ENCODE data around the gene TTC28.
"Not testable (repeated sequence)": the region's sequence is repeated elsewhere in the genome, so short reads cannot be mapped to it uniquely, and the experiment has no call there.

TTC28 gene

DNA sequence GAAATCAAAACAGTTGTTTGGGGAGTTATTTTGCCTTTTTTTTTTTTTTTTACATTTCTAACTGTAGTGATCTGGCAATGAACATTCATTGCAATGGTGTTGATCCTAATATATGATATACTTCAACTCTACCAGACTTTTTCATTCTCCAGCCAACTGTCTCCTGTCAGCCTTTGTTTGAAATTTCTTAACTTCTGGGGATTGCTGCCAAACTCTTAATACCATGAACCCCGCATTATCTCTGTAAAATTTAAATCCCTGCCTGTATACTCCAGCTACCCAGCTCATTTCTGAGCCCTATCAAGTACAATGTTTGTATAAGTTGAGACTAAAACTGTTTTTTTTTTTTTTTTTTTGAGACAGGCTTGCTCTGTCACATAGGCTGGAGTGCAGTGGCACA is 280.7 kb downstream of the TTC28 start:
- no peak for DNase-seq

DNA sequence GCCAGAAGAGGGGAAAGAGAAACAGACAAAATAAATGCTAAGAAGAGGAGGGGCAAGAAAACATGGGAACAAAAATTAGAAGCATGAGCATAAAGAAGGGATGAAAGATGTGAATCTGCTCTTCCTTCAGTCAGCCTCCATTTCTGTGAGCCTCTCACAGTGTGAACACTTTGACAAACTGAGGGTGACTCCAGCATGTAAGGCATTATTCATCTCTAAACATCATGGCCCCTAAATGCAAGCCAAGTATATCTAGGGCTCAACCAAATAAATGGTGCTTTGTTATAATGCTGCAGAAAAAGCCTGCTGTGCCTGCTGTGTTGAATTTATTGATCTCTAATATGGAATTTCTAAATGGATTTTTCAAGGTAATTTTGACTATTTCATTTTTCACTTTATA is 281.3 kb downstream of the TTC28 start:
- no peak for DNase-seq

DNA sequence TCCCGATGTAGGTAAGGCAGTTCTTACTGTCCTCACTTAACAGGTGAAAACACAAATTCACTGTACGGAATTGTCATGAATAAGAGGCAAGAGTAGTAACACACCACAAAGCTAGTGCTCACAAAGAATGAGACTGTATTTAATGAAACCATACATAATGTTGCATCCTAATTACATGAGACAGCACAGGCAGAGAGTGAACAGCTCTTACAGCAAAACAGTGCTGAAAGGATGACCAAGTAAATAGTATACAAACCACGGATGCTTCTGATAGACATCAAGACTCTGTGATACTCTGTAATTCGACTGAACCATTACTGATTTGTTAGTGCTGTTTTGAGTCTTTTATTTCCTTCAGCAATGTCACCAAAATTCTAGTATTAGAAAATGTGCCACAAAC is 282.3 kb downstream of the TTC28 start:
- DNase-seq, result no peak

DNA sequence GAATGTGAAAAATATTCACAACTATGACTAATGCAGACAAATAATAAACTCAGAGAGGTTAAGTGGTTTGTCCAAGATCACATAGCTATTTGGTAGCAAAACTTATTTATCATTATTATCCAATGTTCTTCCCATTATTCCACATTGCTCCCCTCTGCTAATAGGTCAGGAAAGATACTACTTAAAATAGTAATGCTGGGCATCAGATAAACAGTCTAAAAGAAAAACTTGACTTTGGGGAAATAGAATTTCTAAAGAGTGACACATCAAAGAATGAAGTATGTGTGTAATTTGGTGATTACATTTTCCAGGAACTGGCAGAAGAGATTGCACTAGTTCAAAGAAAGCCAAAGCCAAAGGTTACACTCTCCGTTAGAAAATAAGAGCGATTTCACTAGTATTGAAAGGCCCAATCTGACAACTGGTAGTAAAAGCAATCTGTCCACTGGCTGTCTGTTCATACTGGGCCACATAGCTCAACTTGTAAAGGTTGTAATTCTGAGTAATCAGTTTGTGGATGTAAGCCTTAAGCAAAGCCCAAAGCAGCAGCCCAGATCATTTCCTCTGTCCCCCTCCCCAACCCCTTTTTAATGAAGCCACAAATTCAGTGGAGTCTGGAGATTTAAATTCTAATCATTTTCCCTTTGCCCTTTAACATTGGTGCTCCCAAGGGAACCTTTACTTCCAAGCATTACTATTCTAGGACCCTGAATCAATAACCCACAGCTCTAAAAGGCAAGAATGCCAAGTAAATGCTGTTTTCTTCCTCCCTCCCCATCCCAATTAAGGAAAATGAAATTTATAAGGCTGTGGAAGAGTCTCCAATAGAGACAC is 283.5 kb downstream of the TTC28 start:
- no peak for DNase-seq

DNA sequence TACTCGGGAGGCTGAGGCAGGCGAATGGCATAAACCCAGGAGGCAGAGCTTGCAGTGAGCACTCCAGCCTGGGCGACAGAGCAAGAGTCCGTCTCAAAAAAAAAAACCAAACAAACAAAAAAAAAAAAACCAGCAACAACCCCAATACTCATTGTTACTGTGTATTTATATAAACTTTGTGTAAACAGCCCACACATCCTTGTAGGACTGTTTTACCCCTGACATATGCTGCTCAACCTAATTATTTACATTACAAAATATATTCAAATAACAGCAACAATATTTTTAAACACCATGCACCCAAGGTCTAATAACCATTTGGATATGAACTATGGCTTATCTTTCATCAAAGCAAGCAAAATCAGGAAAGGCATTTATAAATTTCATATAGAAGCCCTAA is 284.1 kb downstream of the TTC28 start:
- no peak for DNase-seq

DNA sequence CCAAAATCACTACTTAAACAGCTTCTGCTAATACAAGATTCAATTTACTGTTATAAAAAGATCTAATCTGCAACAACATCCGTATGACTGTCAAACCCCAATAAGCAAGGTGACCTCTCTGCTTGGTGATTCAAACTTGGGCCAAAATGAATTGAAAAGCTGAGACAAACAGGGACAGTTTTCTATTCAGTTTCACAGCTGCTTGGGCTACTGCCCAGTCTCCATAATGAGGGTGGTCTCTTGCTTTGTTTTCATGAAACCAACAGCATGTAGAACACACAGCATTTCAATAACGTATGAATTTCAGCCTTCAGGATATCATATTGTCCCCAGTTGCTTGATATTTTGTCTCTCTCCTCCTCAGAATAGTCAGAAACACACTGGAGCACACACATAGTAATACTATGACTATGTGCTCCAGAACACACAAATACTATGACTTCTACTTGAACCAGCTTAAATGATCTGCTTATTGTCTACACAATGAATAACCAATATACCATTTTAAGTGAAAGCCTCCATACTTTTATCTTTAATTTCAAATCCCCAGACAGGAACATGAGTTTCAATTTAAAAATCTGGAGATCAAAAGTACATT is 285.0 kb downstream of the TTC28 start:
- no peak for DNase-seq

DNA sequence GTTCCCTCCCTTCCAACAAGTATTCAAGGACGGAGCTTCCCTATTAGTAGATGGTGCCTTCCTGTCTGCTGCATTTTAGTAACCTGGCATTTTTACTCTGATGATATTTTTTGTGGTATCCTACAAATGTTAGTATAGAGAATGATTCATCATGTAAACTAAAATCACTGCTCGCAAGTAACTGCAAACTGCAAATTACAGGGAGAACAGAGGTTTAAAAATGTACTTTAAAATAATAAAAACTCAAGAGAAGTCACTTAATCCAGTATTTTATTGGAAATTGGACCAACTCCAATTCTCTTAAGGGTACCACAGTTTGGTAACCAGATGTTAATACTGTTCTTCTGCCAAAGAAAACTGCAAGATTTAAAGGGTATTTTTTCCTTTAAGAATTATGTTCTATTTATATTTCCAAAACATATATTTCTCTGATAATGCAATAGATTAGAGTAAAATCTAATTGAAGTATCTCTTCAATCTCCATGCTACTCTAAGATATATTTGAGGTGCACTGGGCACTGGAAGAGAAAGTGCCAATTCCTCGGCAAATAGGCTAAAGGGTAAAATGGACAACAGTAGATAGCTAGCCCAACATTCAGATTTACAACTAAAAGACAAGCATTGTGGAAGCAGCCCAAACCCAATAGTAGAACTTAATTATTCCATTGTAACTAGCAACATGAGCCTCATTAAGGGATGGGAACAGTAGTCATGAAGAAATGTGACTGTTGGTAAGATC is 298.0 kb downstream of the TTC28 start:
- no peak for DNase-seq

DNA sequence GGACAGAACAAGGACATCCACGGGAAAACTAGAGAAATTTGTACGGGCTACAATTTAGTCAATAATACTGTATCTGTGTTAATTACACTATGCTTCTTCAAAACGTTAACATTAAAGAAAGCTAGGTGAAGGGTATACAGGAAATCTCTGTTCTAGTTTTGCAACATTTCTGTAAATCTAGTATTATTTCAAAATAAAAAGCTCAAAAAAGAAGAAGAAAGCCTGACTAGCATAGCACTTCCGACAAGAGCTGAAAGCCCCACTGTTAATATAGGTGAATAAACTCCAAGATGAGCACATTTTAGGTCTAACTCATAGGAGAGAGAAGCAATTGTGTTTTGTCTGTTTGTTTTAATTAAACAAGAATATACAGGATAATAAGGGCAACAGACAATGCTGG is 299.7 kb downstream of the TTC28 start:
- no peak for DNase-seq

DNA sequence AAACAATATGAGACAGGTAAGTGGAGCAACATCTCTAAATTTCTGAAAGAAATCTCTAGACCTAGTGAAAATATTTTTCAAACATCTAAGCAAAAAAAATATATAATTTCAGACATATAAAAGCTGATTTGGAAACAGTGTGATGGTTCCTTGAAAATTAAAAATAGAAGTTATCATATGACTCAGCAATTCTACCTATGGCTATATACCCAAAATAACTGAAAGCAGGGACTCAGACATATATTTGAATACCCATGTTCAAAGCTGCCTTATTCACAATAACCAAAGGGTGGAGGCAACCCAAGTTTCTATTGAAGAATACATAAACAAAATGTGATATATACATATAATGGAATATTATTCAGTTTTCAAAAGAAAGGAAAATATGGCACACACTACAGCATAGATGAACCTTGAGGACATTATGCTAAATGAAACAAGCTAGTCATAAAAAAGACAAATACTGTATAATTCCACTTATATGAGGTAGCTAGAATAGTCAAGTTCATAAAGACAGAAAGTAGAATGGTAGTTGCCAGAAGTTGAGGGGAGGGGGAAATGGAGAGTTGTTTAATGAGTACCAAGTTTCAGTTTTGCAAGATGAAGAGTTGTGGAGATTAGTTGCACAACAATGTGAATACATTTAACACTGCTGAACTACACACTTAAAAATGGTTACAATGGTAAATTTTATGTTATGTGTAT is 300.4 kb downstream of the TTC28 start:
- DNase-seq, result no peak

DNA sequence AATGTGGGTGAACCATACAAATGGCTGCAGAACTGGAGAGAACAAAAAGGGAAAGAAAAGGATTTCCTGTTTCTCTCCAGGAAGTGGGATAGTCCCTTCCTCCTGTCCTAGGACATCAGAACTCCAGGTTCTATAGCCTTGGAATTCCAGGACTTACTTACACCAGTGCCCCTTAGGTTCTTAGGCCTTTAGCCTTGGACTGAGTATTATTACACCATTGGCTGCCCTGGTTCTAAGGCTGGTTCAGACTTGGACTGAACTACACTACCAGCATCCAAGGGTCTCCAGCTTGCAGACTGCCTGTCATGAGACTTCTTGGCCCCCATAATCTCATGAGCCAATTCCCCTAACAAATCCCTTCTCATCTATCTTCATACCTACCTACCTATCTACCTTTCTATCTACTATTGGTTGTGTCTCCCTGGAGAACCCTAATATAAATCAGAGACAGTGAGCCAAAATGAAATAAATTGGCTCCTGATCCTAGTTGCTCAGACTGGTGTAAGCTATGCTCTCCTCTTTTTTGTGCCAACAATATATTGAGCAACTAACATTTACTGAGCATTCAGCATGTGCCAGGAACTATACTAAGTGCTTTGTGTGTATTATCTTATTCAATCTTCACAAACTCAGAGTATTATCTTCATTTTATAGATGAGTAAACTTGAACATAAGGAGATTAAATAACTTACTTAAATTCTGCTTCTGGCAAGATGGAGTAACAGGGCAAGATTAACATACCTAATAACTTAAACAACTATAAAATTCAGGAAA is 303.7 kb downstream of the TTC28 start:
- no peak for DNase-seq

DNA sequence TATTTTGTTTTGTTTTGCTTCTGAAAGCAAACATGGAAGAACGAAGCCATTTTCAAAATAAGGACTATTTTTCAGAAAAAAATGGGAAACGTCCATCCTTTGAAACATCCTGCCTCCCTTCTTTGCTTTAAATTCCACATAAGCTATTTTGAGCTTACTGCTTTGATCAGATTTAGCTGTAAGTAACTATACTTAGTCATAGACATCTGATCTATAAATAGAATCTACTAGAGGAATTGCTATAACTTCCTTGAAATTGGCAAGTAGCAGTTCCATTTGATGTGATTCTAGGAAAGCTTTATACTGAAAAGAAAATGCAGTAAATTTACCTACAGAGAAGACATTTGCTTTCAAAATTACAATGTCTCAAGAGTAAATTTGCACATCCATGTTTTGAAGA is 305.8 kb downstream of the TTC28 start:
- no peak for DNase-seq

DNA sequence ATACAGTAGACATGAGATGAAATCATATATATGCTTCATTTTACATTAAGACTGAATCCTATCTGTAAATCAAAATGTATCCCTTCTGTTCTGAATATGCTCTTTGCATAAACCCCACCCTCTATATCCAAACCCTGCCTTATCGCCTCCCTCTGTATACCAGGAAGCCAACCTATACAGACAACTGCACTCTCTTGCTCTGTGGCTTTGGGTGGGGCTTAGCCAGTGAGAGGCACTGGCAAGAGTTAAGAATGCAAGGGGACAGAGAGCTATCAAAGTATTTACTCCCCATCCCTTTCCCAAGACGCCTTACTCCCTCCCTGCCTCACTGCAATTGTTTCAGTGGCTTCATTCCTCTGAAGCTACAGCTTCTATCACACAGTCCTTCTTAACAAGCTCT is 309.8 kb downstream of the TTC28 start:
- DNase-seq, result no peak

DNA sequence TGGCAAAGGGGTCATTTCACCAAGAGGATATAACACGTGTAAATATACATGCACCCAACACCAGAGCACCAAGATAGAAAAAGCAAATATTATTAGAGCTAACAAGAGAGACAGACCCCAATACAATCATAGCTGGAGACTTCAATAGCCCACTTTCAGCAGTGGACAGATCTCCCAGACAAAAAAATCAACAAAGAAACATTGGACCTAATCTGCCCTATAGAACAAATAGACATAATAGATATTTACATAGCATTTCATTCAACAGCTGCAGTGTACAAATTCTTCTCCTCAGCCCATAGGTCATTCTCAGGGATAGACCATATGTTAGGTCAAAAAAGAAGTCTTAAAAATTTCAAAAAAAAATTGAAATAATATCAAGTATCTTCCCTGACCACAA is 312.8 kb downstream of the TTC28 start:
- no peak for DNase-seq

DNA sequence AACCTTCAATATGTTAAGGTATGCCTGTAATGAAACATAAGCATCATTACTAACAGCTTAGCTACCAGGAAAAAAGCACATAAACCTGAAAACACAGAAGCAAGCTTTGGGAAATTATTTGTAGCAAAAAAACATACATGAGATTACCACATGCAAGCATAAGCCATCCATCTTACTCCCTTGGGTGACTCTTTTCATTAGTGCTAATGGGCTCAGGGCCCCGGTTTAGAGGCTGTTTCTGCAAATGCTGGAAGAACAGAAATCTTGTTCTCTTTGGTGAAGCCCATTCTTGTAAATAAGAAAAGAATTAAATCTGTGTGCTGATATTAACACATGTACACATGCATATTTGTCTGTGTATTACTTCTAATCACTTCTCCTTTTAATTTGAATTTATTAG is 314.3 kb downstream of the TTC28 start:
- no peak for DNase-seq

DNA sequence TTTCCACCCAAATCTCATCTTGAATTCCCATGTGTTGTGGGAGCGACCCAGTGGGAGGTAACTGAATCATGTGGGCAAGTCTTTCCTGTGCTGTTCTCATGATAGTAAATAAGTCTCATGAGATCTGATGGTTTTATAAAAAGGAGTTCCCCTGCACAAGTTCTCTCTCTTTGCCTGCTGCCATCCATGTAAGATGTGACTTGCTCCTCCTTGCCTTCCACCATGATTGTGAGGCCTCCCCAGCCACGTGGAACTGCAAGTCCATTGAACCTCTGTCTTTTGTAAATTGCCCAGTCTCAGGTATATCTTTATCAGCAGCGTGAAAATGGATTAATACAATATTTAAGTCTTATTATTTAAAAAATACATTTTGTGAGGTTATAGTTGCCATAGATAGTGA is 315.5 kb downstream of the TTC28 start:
- not testable (repeated sequence) for DNase-seq

DNA sequence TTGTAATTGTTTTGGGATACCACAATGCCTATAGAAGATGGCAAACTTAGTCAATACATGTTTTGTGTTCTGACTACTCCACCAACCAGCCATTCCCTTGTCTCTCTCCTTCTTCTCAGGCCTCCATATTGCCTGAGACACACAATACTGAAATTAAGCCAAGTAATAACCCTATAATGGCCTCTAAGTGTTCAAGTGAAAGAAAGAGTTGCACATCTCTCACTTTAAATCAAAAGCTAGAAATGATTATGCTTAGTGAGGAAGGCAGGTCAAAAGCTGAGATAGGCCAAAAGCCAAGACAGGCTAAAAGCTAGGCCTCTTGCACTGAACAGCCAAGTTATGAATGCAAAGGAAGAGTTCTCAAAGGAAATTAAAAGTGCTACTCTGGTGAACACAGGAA is 318.7 kb downstream of the TTC28 start:
- DNase-seq, result no peak

DNA sequence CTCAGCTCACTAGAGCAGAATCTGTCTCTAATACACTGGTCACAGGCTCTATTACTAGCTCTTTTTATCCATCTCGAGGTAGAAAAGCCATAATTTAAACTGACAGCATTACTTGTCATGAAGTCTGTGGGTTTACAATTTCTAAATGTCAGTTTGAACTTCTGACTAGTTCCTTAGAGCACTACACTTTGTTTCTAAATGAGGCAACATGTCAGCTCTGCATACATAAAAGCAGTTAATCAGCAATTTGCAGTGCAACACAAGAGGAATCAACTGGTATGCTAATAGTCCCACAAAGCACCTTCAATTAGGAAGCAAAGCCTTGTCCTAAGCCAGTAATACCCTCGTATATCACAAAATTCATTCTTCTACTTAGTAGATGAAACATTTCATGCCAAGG is 321.3 kb downstream of the TTC28 start:
- no peak for DNase-seq

DNA sequence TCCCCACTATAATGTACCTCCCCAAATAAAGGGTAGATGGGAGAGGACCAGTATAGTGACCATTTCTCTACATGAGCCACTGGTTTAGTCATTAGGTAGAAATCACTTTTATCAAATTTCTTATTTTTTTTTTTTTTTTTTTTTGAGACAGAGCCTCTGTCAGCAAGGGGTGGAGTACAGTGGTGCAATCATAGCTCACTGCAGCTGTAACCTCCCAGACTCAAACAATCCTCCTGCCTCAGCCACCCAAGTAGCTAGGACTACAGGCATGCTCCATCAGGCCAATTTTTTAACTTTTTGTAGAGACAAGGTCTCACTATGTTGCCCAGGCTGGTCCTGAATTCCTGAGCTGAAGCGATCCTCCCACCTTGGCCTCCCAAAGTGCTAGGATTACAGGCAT is 322.4 kb downstream of the TTC28 start:
- DNase-seq, result no peak

DNA sequence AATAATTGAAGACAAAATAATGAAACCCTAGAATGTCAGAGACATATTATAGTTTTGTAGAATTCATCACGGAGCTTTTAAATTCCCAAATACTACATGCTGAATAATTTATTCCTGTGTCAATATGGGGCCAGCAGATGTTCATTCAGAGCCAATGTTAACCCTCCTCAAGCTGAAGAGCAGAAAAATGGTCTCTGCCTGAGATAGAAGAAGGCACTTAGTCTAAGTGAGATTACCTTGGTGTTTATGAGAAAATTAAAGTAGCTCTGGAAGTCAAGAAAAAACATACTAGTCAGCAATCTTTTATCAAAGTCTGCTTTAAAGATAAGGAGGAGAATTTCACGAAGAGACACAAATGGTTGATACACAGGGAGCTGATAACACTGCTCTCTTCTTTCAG is 328.2 kb downstream of the TTC28 start:
- DNase-seq, result no peak

DNA sequence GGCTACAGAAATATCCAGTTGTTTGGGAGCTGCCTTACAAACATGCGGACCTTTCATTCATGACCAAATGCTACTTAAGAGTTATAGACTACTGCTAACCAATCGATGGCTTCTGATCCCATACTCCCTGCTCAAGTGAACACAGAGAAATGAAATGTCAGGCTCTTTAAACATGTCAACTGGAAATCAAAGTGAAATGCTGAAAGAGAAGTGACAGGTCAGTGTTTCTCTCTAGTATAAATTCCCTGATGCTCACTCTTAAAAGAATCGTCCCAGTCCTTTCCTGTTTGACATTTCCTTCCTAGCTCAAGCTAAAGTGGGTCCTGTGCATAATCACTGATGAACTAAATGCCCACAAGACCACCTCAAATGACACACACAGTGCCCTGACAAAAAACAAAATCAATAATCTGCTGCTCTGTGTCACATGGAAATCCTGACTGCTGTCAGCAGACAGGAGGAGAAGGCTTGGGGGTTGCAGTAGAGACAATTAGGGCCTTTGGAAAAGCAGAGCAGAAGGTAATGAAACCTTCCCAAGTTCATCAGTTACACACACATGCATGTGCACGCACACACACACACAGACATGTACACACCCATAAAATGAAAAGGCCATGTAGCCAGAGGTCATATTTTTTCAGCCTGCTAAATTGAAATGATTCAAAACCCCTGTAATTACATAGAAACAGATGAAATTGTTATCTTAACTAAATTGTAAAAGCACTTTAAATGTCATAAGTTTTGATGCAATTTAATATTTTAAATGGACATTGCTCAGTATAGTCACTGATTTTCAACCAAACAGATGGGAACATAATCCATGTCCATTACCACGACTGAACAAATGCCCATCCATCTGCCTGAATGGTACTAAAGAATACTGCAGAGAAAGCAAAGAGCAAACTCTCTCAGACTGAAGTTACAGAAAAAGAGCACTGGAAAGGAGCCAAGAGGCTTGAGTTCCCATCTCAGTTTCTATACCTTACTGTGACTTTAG is 330.7 kb downstream of the TTC28 start:
- DNase-seq, result no peak

DNA sequence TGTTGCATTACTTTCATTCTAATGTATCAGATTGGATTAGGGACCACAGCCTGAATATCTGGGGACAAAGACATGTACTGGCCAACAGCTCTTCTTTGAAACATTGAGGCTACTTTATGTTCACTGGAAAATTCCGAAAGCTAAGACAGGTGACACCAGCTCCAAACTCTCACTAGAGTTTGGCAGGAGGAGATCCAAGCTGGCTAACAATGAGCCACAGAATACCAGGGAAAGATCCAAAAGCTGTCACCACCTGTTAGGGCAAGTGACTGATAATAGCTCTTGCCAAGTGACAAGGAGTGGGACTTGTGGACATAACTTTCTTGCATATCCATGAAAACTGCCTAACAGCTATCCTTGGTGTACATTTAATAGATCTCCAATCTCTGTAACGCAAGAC is 333.3 kb downstream of the TTC28 start:
- DNase-seq, result no peak

Measured in CD4-positive, alpha-beta T cell treated with Interleukin-12 subunit alpha and Interleukin-12 subunit beta, for 1 hour (primary cell).